Measurements from ENCODE around the gene ZNF556.

Gene ZNF556

DNA sequence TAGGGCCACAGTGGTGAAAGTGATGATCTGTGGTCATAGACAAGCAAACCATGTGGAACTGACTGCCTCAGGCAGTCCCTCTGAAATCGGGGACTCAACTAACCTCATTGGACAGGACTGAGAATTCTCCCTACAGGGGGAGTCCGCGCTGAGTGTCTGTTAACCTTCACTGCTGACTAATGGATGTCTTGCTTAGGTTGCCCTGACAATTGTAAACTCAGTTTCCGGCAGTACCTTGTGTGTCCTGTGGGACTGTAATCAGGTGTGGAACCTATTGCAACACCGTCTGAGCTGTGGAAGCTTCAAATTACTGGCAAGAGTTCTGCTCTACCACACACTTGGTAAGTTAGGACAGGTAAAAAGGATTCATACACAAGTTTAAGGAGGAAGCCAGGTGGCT is 55.9 kb downstream of the ZNF556 start:
- no peak overlapping the region for H3K4me3 ChIP-seq (ENCODE audit: low read length)
- H3K27ac ChIP-seq (ENCODE audit: low read length) = no peak overlapping the region
- peaks cover 10% of the 10 kb centered on the region for H3K36me3 ChIP-seq (ENCODE audit: insufficient read depth, low read depth, low read length)
- H3K9ac ChIP-seq (ENCODE audit: low read depth, low read length) = no peak overlapping the region
- no peaks in the 10 kb centered on the region for H3K27me3 ChIP-seq (ENCODE audit: insufficient read depth, low read length)
- peaks cover 4% of the 10 kb centered on the region for H3K9me3 ChIP-seq (ENCODE audit: insufficient read depth, low read depth, low read length)
- H3K4me1 ChIP-seq (ENCODE audit: insufficient read depth, low read length) = peaks cover 7% of the 10 kb centered on the region; the same call in 1 of the 2 replicates

DNA sequence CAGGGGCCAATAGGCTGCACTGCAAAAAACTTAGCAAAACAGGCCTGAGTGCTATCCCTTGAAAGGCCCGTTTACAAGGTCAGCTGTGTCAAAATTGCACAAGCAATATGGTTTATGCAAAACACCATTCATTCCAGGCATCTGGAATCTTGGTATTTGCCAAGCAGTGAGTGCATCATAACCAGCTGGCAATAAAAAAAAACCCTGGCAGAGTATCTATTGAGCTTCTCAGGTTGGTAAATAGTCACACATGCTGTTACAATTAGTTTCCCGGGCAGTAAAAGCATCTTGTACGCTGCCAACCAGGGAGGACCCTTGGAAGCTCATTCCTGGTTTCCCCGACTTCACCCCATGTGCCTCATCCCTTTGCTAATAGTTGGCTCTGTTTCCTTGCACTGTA is 56.4 kb downstream of the ZNF556 start:
- H3K27me3 ChIP-seq (ENCODE audit: insufficient read depth, low read length) = no peaks in the 10 kb centered on the region
- no peak overlapping the region for H3K27ac ChIP-seq (ENCODE audit: low read length)
- H3K4me1 ChIP-seq (ENCODE audit: insufficient read depth, low read length) = peaks cover 7% of the 10 kb centered on the region; the same call in 1 of the 2 replicates
- no peak overlapping the region for H3K9ac ChIP-seq (ENCODE audit: low read depth, low read length)
- no peaks in the 10 kb centered on the region; the same call in 1 of the 2 replicates for H3K9me3 ChIP-seq (ENCODE audit: insufficient read depth, low read depth, low read length)
- no peak overlapping the region for H3K4me3 ChIP-seq (ENCODE audit: low read length)
- peaks cover 5% of the 10 kb centered on the region; the same call in 1 of the 2 replicates for H3K36me3 ChIP-seq (ENCODE audit: insufficient read depth, low read depth, low read length)

DNA sequence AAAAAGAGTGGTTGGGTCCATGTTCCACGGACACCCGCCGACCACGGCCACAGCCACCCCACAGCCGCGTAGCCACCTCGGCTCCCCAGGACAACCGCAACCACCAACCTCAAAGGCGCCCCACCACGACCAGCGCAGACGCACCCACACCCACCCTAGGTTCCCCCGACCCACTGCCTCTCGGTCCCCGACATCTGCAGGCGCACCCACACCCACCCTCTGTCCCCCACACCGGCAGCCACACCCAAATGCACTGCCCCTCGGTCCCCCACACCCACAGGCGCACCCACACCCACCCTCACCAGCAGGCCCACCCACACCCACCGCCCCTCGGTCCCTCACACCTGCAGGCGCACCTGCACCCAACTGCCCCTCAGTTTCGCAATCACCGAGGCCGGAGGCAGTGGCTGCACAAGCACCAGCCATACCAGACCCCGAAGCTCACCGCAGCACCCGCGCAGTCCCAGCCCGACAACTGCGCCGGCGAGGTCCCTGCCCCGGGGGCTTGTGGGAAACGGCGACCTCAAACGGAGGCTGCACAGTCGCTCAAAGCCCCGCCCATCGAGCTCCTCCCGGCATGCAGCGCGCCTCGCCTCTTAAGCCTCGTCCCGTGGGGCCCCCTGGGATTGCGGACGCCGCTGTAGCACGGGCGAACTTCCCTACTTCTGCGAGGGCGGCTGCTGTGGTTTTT is 59.4 kb downstream of the ZNF556 start:
- Histone ChIP-seq H3K9ac (ENCODE audit: low read depth, low read length) (no peak overlapping the region), H3K4me3 (ENCODE audit: low read length) (no peak overlapping the region), H3K36me3 (ENCODE audit: insufficient read depth, low read depth, low read length) (peaks cover 4% of the 10 kb centered on the region; the same call in 1 of the 2 replicates), H3K4me1 (ENCODE audit: insufficient read depth, low read length) (peaks cover 7% of the 10 kb centered on the region; the same call in 1 of the 2 replicates), H3K9me3 (ENCODE audit: insufficient read depth, low read depth, low read length) (peaks cover 3% of the 10 kb centered on the region; the same call in 1 of the 2 replicates), H3K27ac (ENCODE audit: low read length) (no peak overlapping the region), H3K27me3 (ENCODE audit: insufficient read depth, low read length) (no peaks in the 10 kb centered on the region)

DNA sequence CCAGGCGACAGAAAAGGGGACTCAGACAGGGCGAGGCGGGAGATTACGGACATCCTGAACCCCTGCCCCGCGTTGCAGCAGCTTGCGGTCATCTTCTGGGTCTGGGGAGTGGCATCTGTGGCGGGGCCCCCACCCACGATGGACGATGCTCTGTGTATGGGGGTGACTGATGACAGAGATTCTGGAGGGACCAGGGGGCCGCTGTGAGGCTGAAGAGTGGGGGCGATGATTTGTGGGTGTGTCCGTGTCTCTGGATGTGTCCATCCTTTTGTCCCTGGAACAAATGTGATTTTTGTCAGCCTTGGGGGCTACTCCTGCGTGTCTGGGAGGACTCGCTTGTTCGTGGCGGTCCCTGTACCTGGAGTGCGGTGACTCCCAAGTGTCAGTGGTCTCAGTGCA is 59.9 kb downstream of the ZNF556 start:
- Histone ChIP-seq H3K27me3 (ENCODE audit: insufficient read depth, low read length) (no peaks in the 10 kb centered on the region), H3K9ac (ENCODE audit: low read depth, low read length) (no peak overlapping the region), H3K4me3 (ENCODE audit: low read length) (no peak overlapping the region), H3K27ac (ENCODE audit: low read length) (no peak overlapping the region), H3K36me3 (ENCODE audit: insufficient read depth, low read depth, low read length) (peaks cover 4% of the 10 kb centered on the region; the same call in 1 of the 2 replicates), H3K9me3 (ENCODE audit: insufficient read depth, low read depth, low read length) (peaks cover 6% of the 10 kb centered on the region; the same call in 1 of the 2 replicates), H3K4me1 (ENCODE audit: insufficient read depth, low read length) (peaks cover 7% of the 10 kb centered on the region; the same call in 1 of the 2 replicates)

All from iPS-20b (cell line).